ENCODE measurements around the gene CELF1.

Gene CELF1

GRCh38 chr11:47417712-47418111 is 135.2 kb downstream of the CELF1 start:
- TF ChIP-seq CTCF (IDR thresholded peaks at IDR 0.05; ENCODE audit: borderline replicate concordance, control extremely low read depth, extremely low read depth, insufficient read depth, missing control alignments): no peak
- DNase-seq (ENCODE audit: low spot score): no peak
- in situ Hi-C loops (cut with MboI; ENCODE audit: low sequenced_read_pairs, unreplicated experiment): no loop called here

- no peak for DNase-seq (ENCODE audit: low spot score)
- in situ Hi-C loops (cut with MboI; ENCODE audit: low sequenced_read_pairs, unreplicated experiment): no loop called here
- no peak for TF ChIP-seq CTCF (IDR thresholded peaks at IDR 0.05; ENCODE audit: borderline replicate concordance, control extremely low read depth, extremely low read depth, insufficient read depth, missing control alignments)
Observed at GRCh38 chr11:47415949-47416472, 136.9 kb downstream of the CELF1 start.

Measured in GM13976 (cell line).